Suprapubic skin (tissue), 4 donors: ENCODE measurements around the gene LOXL3.

Experiments
- CTCF ChIP-seq, 2 donors: fragments of 200-600 bp in 1 of 2; fragments of 450-650 bp in 1 of 2; sonication (generic) in 1 of 2; IDR thresholded peaks; one replicate each; pipeline ENCODE4 v1.5.1; 2016 to 2019; ENCODE audit warnings: antibody characterized with exemption in 2 of 2, mild to moderate bottlenecking in 1 of 2, moderate library complexity in 1 of 2
- EP300 ChIP-seq: sonication (generic); formaldehyde crosslinking; IDR thresholded peaks from one replicate; pipeline ENCODE4 v1.6.1; 2017; ENCODE audit warnings: antibody characterized with exemption
- POLR2A ChIP-seq, 2 donors: fragments of 450-650 bp; IDR thresholded peaks; one replicate each; pipeline ENCODE4 v1.6.1; 2017; ENCODE audit warnings: antibody characterized with exemption in 2 of 2, mild to moderate bottlenecking in 2 of 2, moderate library complexity in 2 of 2
- POLR2AphosphoS5 ChIP-seq, 3 donors: sonication (generic); formaldehyde crosslinking; IDR thresholded peaks; one replicate each; pipeline ENCODE4 v1.6.1; 2017; ENCODE audit warnings: antibody characterized with exemption in 3 of 3

- TF ChIP-seq POLR2A (IDR thresholded peaks at IDR 0.05) (no peak), CTCF (IDR thresholded peaks at IDR 0.05) (no peak), EP300 (no peak), POLR2AphosphoS5 (IDR thresholded peaks at IDR 0.05) (no peak)
These were observed 49.0 kb upstream of the LOXL3 start for GRCh38 chr2:74602586-74603281.
